Activated CD8-positive, alpha-beta memory T cell treated with anti-CD3 and anti-CD28 coated beads, Interleukin-2, amount 10 ng/mL, durations not matched to agents 7 days and 5 days (primary cell): ENCODE measurements around the gene ITM2B. TPM values are rescaled to one million over a fixed set of nuclear protein-coding genes. Genes with fewer than 3 reads are reported as not detected.
A peak's percentile ranks its signal among the peaks of the same experiment; 100 is the strongest.
"Not testable (repeated sequence)": the region's sequence is repeated elsewhere in the genome, so short reads cannot be mapped to it uniquely, and the experiment has no call there.

Source experiments
- ATAC-seq: fragments of 150-1000 bp; cut with Tn5 transposase; one replicate; pipeline ENCODE4 v1.10.0; 2021; ENCODE audit warnings: moderate library complexity
- CTCF ChIA-PET: fragments of 350-600 bp; sonication (Branson Sonifier 250); formaldehyde crosslinking; loops from one replicate; lab custom pipeline; 2021; ENCODE audit warnings: antibody characterized with exemption; lab: Charles Lee
- DNase-seq: peaks from one replicate; pipeline ENCODE4 v3.0.0-alpha.2; 2020
- H3K27ac Mint-ChIP-seq: one replicate; pipeline ENCODE4 v1.8.0; 2021; ENCODE audit warnings: mild to moderate bottlenecking, mixed read lengths
- H3K27me3 Mint-ChIP-seq: one replicate; pipeline ENCODE4 v1.8.0; 2021; ENCODE audit warnings: mixed read lengths
- H3K36me3 Mint-ChIP-seq: one replicate; pipeline ENCODE4 v1.8.0; 2021; ENCODE audit warnings: mild to moderate bottlenecking, mixed read lengths
- H3K4me1 Mint-ChIP-seq: one replicate; pipeline ENCODE4 v1.8.0; 2021; ENCODE audit warnings: mixed read lengths
- H3K4me3 Mint-ChIP-seq: one replicate; pipeline ENCODE4 v1.8.0; 2021; ENCODE audit warnings: mild to moderate bottlenecking, moderate library complexity, mixed read lengths
- H3K9me3 Mint-ChIP-seq: one replicate; pipeline ENCODE4 v1.8.0; 2022; ENCODE audit warnings: low read depth, mixed read lengths
- total RNA-seq, 2 experiments: library from RNA; stranded (reverse); gene quantifications; one replicate each; pipeline ENCODE4 v1.2.3, GENCODE V29; 2021

ITM2B gene
- total RNA-seq, 2 experiments from 2014 or later: 163 to 197 TPM

DNA sequence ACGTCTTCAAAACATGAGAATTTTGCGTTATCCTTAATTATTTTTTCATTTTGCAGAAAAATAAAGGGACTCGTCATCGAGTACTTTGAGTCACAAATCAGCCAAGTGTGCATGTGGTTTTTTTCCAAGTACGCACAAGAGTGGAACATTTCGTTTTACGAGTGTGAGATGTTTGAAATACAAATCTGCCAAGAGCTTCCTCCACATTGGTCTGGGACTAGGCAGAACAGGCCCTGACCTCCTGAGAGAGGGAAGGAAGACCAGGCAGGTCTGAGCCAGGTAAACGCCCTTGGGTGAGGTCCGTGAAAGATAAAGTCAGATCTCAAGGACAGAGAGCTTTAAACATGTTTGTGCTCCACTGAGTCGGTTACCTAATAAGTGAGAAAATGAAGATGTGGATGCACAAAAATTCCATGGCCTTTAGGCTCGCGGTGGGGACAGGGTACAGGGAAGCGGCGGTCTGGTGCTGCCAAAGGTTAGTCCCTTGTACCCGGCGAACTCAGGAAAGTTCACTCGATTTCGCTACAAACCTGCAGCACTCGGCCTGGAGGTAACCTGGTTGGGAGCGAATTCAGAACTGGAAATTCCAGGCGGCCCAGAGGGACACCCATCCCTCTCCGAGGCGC is 473 bp upstream of the ITM2B start:
- Mint-ChIP-seq H3K27me3 (peaks cover 28% of the 10 kb centered on the region), H3K4me1 (peaks cover 37% of the 10 kb centered on the region), H3K4me3 (peak overlapping the region; percentile 92), H3K9me3 (no peaks in the 10 kb centered on the region), H3K36me3 (peaks cover 21% of the 10 kb centered on the region), H3K27ac (peak overlapping the region; percentile 76)
- CTCF ChIA-PET: interaction anchor here (0.9 to 2.7 kb wide), 23 partner anchors 9 to 341 kb away, joined by 3 to 23 read pairs (median 4); partner anchors contain the start of gene MED4
- ATAC-seq (no peak), DNase-seq (no peak)

DNA sequence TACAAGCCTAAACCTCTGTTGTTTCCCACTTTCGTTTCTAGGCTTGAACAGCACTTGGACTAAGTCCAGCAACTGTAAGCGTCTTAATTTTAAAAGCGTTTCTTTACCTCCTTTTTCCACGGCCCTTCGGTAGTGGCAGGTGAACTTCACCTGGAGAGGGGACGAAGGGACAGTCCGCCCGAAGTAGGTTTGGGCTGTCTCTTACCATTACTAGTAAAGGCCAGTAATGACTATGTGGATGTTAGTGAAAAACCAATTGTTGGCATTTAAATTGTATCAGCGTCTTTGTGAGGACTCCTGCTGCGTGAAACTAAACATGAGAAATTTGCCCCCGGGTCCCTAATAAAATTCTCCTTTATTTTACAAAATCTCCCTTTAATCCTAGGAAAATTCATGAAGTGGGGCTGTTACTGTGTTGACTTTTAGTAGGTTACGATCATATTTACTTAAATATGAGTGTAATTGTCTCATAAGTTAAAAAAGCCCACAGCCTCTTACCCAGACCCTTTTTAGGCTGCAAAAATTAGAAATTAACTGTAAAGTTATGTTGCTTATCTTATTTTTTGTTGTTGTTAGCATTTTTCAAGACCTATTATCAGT is 983 bp downstream of the ITM2B start:
- H3K36me3 Mint-ChIP-seq: peaks cover 21% of the 10 kb centered on the region
- H3K9me3 Mint-ChIP-seq: no peaks in the 10 kb centered on the region
- CTCF ChIA-PET: interaction anchor here (0.6 to 2.7 kb wide), 13 partner anchors 13 to 347 kb away, joined by 3 to 23 read pairs (median 4); partner anchors contain the start of gene MED4
- H3K4me1 Mint-ChIP-seq: peaks cover 40% of the 10 kb centered on the region
- DNase-seq (no peak), ATAC-seq (no peak)
- H3K27ac Mint-ChIP-seq: peak overlapping the region; percentile 87
- peak overlapping the region; percentile 92 for H3K4me3 Mint-ChIP-seq
- H3K27me3 Mint-ChIP-seq: peaks cover 15% of the 10 kb centered on the region

DNA sequence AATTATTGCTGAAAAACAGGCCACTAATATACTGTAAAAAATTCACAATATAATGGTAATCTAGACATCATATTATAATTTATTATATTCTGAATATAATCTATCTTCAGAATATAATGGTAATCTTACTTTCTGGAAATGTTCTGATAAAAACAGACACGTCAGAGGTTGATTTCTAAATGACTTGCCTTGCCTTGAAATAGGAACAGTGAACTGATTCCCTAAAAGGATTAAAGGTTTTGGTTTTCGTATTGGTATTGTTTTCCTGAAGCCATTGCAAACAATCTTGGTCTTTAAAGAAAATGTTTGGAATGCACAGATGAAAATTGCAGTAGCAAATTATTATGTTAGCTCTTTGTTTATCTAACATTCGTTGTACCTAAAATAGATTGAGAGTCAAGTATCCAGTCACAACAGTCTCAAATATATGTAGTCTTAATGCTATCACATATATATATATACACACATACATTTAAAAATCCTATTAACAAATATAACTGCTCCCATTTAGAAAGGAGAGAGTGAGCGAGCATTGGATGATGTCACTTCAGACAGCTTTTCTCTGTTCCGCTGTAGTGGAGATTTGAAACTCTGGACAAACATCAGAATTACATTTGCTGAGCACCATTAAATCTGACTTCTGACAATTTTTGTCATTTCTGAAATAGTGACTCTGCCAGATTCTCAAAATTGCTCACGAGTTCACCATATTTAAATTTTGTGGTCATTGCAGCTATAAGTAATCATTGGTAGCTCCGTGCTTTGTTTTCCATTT is 1.7 kb downstream of the ITM2B start:
- peaks cover 21% of the 10 kb centered on the region for H3K36me3 Mint-ChIP-seq
- peaks cover 15% of the 10 kb centered on the region for H3K27me3 Mint-ChIP-seq
- H3K27ac Mint-ChIP-seq: peak overlapping the region; percentile 40

DNA sequence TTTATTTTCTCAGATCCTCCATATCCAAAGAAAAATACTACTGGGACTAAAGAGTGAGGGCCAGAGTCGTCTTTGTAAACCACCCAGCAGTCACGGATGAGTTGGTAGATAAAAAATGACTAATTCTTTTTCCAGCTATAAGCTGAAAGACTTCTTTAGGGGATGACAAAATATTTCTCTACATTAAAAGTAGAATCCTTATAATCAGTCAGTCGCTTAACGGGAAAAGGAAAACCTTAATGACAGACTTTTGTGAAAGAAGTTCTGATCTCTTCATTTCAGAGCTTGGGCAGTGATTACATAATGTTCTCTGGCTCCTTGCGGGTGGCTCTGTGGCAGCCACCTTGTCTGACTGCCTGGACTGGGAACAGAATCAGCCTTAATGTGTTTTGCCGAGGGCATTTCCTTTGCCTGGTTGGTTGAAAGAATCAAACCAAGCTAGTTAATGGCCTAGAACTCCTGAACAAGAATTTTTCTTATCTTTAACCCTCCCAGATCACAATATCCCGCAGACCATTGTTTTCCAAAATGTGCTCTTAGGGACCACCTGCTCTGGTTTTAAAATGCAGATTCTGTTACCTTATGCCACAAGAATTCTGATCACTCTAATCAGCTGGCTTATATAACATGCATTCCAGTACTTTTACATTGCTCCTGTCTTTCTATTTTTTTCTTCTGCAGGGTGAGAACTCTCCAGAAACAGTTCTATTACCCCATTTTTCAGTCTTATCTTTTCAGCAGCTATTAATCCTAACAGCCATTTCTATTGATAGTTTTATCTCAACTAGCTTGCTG is 2.5 kb downstream of the ITM2B start:
- CTCF ChIA-PET: interaction anchor here (0.7 to 2.0 kb wide), 7 partner anchors 56 to 534 kb away, joined by 3 to 9 read pairs (median 4); partner anchors contain the start of gene MED4
- H3K4me1 Mint-ChIP-seq: peaks cover 40% of the 10 kb centered on the region
- peak overlapping the region; percentile 40 for H3K27ac Mint-ChIP-seq
- peak overlapping the region; percentile 69 for H3K4me3 Mint-ChIP-seq
- H3K9me3 Mint-ChIP-seq: no peaks in the 10 kb centered on the region
- peaks cover 15% of the 10 kb centered on the region for H3K27me3 Mint-ChIP-seq
- DNase-seq (no peak), ATAC-seq (no peak)
- H3K36me3 Mint-ChIP-seq: peaks cover 25% of the 10 kb centered on the region

More for the DNA sequence above, 1.7 kb downstream of the ITM2B start:
- no peaks in the 10 kb centered on the region for H3K9me3 Mint-ChIP-seq
- peak overlapping the region; percentile 92 for H3K4me3 Mint-ChIP-seq
- no peak for ATAC-seq
- CTCF ChIA-PET: interaction anchor here (1.0 to 2.0 kb wide), 6 partner anchors 57 to 534 kb away, joined by 3 to 9 read pairs (median 4); partner anchors contain the start of gene MED4
- H3K4me1 Mint-ChIP-seq: peaks cover 40% of the 10 kb centered on the region
- no peak for DNase-seq

DNA sequence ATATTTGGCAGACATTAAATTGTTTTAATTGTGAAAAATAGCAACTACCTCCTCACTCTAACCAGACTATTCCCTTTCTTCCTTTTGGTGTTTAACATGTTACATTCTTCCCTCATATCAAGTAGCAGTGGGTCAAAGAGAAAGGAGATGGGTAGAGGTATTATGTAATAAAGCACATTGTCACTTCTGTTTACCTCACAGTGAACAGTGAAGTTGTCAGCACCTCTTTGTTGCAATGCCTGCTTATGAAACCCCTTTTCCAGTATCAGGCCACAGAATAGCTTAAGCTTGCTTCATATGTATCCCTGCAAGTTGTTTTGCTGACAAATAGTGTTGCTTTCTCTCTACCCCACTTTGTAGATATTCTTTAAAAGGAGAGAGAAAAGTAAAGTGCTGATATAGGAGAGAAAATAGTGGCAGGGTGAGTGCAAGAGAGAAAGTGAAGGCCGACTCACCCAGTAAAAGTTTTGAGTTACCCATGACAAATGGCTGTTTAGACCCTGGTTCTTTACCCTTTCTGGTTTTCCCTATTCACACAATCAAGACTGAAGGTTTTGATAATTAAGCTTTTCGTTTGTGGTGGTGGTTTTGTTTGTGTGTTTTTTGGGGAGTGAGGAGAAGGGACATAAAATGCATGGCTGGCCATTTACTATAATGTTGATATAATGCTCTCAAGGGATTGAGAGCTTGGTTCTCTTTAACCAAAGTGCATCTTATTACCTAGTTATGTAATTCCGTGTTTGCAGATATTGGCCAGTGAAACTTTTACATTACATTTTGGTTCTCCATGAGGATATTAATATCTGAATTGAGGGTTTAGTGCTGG is 3.7 kb downstream of the ITM2B start:
- no peak overlapping the region for H3K4me3 Mint-ChIP-seq
- H3K4me1 Mint-ChIP-seq: peaks cover 49% of the 10 kb centered on the region
- H3K36me3 Mint-ChIP-seq: peaks cover 29% of the 10 kb centered on the region
- ATAC-seq (no peak), DNase-seq (no peak)
- H3K27me3 Mint-ChIP-seq: peaks cover 6% of the 10 kb centered on the region
- CTCF ChIA-PET: interaction anchor here (2.0 kb wide), 1 partner anchor 344 kb away, joined by 8 read pairs; no protein-coding TSS in a partner anchor
- no peak overlapping the region for H3K27ac Mint-ChIP-seq
- H3K9me3 Mint-ChIP-seq: no peaks in the 10 kb centered on the region

DNA sequence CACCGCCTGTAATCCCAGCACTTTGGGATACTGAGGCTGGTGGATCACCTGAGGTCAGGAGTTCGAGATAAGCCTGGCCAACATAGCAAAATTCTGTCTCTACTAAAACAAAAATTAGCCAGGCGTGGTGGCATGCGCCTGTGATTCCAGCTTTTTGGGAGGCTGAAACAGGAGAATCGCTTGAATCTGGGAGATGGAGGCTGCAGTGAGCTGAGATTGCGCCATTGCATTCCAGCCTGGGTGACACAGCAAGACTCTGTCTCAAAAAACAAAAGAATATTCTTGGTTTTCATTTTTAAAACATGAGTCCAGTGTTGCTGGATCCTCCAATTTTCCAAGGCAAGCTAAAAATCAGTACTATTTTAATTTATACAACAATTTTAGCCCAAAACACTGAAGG is 6.4 kb downstream of the ITM2B start:
- ATAC-seq, H3K27me3 Mint-ChIP-seq, H3K9me3 Mint-ChIP-seq, H3K4me3 Mint-ChIP-seq, H3K27ac Mint-ChIP-seq, DNase-seq: not testable (repeated sequence)
- Mint-ChIP-seq H3K4me1 (peaks cover 49% of the 10 kb centered on the region), H3K36me3 (peaks cover 36% of the 10 kb centered on the region)
- CTCF ChIA-PET: interaction anchor here (0.8 kb wide), 1 partner anchor 113 kb away, joined by 3 read pairs; no protein-coding TSS in a partner anchor

DNA sequence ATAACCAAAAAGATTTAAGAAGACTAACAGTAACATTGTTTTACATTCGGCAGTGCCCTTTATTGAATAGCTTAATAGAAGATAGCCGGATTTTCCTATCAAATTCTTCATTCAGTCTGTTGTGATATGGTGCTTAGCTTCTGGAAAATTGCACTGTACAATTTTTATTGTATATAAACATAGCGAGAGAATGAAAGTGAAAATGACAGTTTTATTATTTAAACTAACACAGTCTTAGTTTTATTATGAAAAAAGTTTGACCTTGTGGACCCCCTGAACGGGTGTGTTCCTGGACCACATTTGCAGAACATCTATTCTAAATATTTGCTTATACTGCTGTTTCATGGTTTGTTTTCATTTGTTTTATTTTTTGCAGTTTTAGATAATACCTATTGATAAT is 8.6 kb downstream of the ITM2B start:
- ATAC-seq (no peak), DNase-seq (no peak)
- Mint-ChIP-seq H3K36me3 (peaks cover 23% of the 10 kb centered on the region), H3K27ac (no peak overlapping the region), H3K4me1 (peaks cover 30% of the 10 kb centered on the region), H3K27me3 (no peaks in the 10 kb centered on the region), H3K9me3 (no peaks in the 10 kb centered on the region), H3K4me3 (no peak overlapping the region)
- CTCF ChIA-PET: interaction anchor here (0.6 to 1.2 kb wide), 2 partner anchors 9 to 12 kb away, joined by 3 read pairs; partner anchors contain the start of gene ITM2B

DNA sequence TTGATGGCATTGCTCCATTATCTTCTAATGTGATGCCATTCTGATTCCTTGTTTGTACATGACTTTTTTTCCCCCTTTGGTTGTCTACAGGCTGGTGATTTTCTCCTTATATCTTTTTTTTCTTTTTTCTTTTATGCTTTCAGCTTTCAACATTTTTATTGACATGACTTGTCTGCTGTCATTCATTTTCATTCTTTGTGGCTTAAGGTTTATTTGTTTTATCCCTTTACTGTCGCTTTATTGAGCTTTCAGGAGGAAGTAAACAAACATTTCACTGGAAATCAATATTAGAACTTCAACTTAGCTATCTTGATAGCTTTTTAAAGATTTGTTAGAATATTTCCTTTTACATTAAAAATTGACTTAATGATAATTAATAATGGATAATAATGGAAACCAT is 9.7 kb downstream of the ITM2B start:
- Mint-ChIP-seq H3K36me3 (peaks cover 17% of the 10 kb centered on the region), H3K9me3 (no peaks in the 10 kb centered on the region), H3K4me3 (no peak overlapping the region), H3K27ac (no peak overlapping the region), H3K4me1 (peaks cover 20% of the 10 kb centered on the region), H3K27me3 (no peaks in the 10 kb centered on the region)
- ATAC-seq: no peak
- CTCF ChIA-PET: no interaction called here
- no peak for DNase-seq

DNA sequence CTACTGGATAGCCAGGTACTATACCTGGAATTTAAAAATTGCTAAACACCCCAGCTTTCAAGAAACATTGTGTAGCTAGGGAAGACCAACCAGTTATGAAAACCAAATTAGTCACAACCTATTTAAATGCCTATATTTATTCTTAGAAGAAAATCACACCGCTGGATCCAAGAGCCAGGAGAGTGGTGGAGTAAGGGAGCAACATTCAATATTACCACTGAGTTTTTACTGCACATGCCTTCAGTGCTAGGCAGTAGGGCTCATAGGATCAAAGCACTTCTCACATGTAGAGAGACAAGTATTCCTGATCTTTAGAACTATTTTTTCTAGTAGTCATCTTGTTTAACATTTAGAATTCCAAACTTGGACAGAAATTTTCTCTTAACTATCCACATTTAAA is 11.2 kb downstream of the ITM2B start:
- Mint-ChIP-seq H3K27ac (no peak overlapping the region), H3K4me1 (peaks cover 26% of the 10 kb centered on the region)
- CTCF ChIA-PET: no interaction called here

DNA sequence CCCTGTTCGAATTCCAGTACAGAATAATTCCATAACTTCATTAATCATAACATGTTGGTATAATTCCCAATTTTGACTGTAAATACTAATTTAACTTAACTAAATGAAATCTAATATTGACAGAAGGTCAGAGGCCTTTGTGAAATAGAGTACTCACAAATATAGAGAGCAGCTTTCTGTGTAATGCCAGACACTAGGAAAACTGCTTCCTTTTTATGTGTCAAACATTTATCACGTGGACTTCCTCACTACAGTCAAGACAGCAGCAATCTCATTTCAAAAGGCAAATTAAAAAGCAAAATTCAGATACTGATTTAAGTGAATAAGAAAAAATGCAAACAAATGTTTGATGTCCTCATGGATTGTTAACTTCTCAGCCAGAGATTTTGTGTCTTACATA is 13.1 kb downstream of the ITM2B start:
- no peak overlapping the region for H3K4me3 Mint-ChIP-seq
- ATAC-seq (no peak), DNase-seq (no peak)
- CTCF ChIA-PET: no interaction called here
- peaks cover 22% of the 10 kb centered on the region for H3K4me1 Mint-ChIP-seq
- peaks cover 18% of the 10 kb centered on the region for H3K36me3 Mint-ChIP-seq
- no peak overlapping the region for H3K27ac Mint-ChIP-seq
- no peaks in the 10 kb centered on the region for H3K27me3 Mint-ChIP-seq
- no peaks in the 10 kb centered on the region for H3K9me3 Mint-ChIP-seq

More for the DNA sequence above, 11.2 kb downstream of the ITM2B start:
- no peak for ATAC-seq
- Mint-ChIP-seq H3K36me3 (peaks cover 23% of the 10 kb centered on the region), H3K9me3 (no peaks in the 10 kb centered on the region), H3K4me3 (no peak overlapping the region), H3K27me3 (no peaks in the 10 kb centered on the region)
- no peak for DNase-seq

DNA sequence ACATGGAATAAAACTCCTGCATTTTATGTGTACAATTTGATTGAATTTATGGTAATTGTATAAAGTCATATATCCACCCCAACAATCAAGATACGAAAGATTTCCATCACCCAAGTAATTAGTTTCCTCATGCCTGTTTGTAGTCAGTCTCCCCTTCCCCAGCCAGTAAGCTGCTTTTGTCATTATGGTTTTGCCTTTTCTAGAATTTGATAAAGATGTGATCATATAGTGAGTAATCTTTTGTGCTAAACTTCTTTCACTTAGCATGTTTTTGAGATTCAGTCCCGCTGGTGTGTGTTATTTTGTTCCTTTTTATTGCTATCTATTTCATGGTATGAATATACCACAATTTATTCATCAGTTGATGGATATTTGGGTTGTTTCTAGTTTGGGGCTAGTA is 16.0 kb downstream of the ITM2B start:
- ATAC-seq (no peak), DNase-seq (no peak)
- Mint-ChIP-seq H3K36me3 (peaks cover 24% of the 10 kb centered on the region), H3K9me3 (no peaks in the 10 kb centered on the region), H3K4me3 (no peak overlapping the region), H3K27me3 (no peaks in the 10 kb centered on the region), H3K27ac (no peak overlapping the region), H3K4me1 (peaks cover 9% of the 10 kb centered on the region)
- CTCF ChIA-PET: no interaction called here

DNA sequence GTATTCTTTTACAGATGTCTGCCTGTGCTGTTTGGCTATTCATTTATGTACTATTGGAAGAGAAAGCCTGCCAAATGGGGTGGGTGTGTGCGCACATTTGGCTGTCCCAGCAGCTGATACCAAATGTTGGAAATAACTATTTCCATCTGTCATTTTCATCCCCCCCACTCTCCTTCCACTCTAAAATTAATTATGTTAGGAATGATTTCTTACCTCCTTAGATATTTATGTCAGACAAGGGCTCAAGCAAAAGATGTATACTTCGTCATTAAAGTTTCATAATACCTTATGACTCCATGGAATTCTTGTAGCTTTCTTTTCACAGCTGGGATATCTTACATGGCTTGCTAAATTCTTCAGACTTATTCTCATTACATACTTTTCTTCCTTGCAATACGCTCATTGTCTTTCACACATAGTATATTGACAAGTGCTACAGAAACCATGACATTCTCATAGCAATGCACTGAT is 18.6 kb downstream of the ITM2B start:
- no peak overlapping the region for H3K27ac Mint-ChIP-seq
- no peak overlapping the region for H3K4me3 Mint-ChIP-seq
- peaks cover 46% of the 10 kb centered on the region for H3K36me3 Mint-ChIP-seq
- DNase-seq: no peak
- CTCF ChIA-PET: no interaction called here
- ATAC-seq: no peak
- no peaks in the 10 kb centered on the region for H3K9me3 Mint-ChIP-seq
- peaks cover 8% of the 10 kb centered on the region for H3K4me1 Mint-ChIP-seq
- no peaks in the 10 kb centered on the region for H3K27me3 Mint-ChIP-seq
